Naive thymus-derived CD4-positive, alpha-beta T cell (primary cell): ENCODE measurements around the gene CFD. TPM values are rescaled to one million over a fixed set of nuclear protein-coding genes. Genes with fewer than 3 reads are reported as not detected.
"Not testable (repeated sequence)": the region's sequence is repeated elsewhere in the genome, so short reads cannot be mapped to it uniquely, and the experiment has no call there.

ENCODE experiments used
- ATAC-seq: fragments of 150-1000 bp; cut with Tn5 transposase; 2 replicates; pipeline ENCODE4 v1.10.0; 2021; ENCODE audit warnings: mild to moderate bottlenecking, moderate library complexity
- CTCF ChIA-PET: fragments of 350-600 bp; sonication (Branson Sonifier 250); formaldehyde crosslinking; loops from one replicate; lab custom pipeline; 2021; ENCODE audit warnings: antibody characterized with exemption; lab: Charles Lee
- POLR2A ChIA-PET: fragments of 350-600 bp; sonication (Branson Sonifier 250); formaldehyde crosslinking; loops from one replicate; lab custom pipeline; 2021; ENCODE audit warnings: antibody characterized with exemption, inconsistent platforms; lab: Charles Lee
- DNase-seq, 9 donors: peaks; one replicate each; pipeline versions ENCODE4 v3.0.0 to v3.0.0-alpha.2; 2020 to 2022; ENCODE audit warnings: mixed read lengths in 1 of 9
- H3K27ac ChIP-seq: one replicate; pipeline ENCODE4 v1.7.0; 2013; ENCODE audit warnings: mild to moderate bottlenecking, low read depth, low read length, moderate library complexity
- H3K27me3 ChIP-seq, 2 donors: one replicate each; pipeline ENCODE4 v1.7.0; 2013; ENCODE audit warnings: low read length in 2 of 2, mild to moderate bottlenecking in 2 of 2, moderate library complexity in 2 of 2; ENCODE audit not compliant: control insufficient read depth in 2 of 2, insufficient read depth in 2 of 2
- H3K36me3 ChIP-seq, 3 experiments: 1 replicate in 2 of 3; 2 replicates in 1 of 3; pipeline ENCODE4 v1.7.0; 2013; ENCODE audit warnings: low read length in 3 of 3, mild to moderate bottlenecking in 3 of 3, moderate library complexity in 1 of 3; ENCODE audit not compliant: insufficient read depth in 3 of 3, control insufficient read depth in 2 of 3
- H3K4me1 ChIP-seq, 2 donors: one replicate each; pipeline ENCODE4 v1.7.0; 2013; ENCODE audit warnings: low read length in 2 of 2, mild to moderate bottlenecking in 2 of 2, moderate library complexity in 1 of 2; ENCODE audit not compliant: control insufficient read depth in 2 of 2, insufficient read depth in 2 of 2
- H3K4me3 ChIP-seq: 2 replicates; pipeline ENCODE4 v1.7.0; 2013; ENCODE audit warnings: mild to moderate bottlenecking, low read length
- H3K9me3 ChIP-seq, 3 experiments: 1 replicate in 2 of 3; 2 replicates in 1 of 3; pipeline ENCODE4 v1.7.0; 2013; ENCODE audit warnings: low read length in 3 of 3; ENCODE audit not compliant: control insufficient read depth in 2 of 3
- H3K27ac Mint-ChIP-seq, 9 donors: one replicate each; pipeline ENCODE4 v1.8.0; 2020 to 2022; ENCODE audit warnings: mixed read lengths in 9 of 9, mild to moderate bottlenecking in 8 of 9, moderate library complexity in 5 of 9, inconsistent platforms in 2 of 9
- H3K27me3 Mint-ChIP-seq, 5 donors: one replicate each; pipeline ENCODE4 v1.8.0; 2021 to 2022; ENCODE audit warnings: mixed read lengths in 5 of 5, mild to moderate bottlenecking in 1 of 5
- H3K36me3 Mint-ChIP-seq, 5 donors: one replicate each; pipeline ENCODE4 v1.8.0; 2020 to 2022; ENCODE audit warnings: mixed read lengths in 5 of 5, mild to moderate bottlenecking in 3 of 5, inconsistent platforms in 1 of 5
- H3K4me1 Mint-ChIP-seq, 7 donors: one replicate each; pipeline ENCODE4 v1.8.0; 2020 to 2022; ENCODE audit warnings: mixed read lengths in 7 of 7, mild to moderate bottlenecking in 3 of 7, inconsistent platforms in 1 of 7
- H3K4me3 Mint-ChIP-seq, 10 donors: one replicate each; pipeline ENCODE4 v1.8.0; 2020 to 2022; ENCODE audit warnings: mild to moderate bottlenecking in 10 of 10, mixed read lengths in 10 of 10, moderate library complexity in 6 of 10, inconsistent platforms in 2 of 10
- H3K9me3 Mint-ChIP-seq, 11 donors: one replicate each; pipeline ENCODE4 v1.8.0; 2020 to 2022; ENCODE audit warnings: mixed read lengths in 11 of 11, mild to moderate bottlenecking in 4 of 11, inconsistent platforms in 1 of 11, moderate library complexity in 1 of 11
- intact Hi-C, 2 donors: fragments of 100-400 bp; cut with micrococcal nuclease; formaldehyde crosslinking; loops; one replicate each; pipeline ENCODE4 v1.15.1; 2023
- polyA plus RNA-seq, 2 donors: library from polyadenylated mRNA; unstranded; fragments of 300-500 nt; fragmentation: Illumina TruSeq; gene quantifications; one replicate each; pipeline ENCODE4 v1.2.3, GENCODE V29; 2021
- total RNA-seq, 6 experiments: library from RNA in 5 of 6; stranded (reverse) in 5 of 6; gene quantifications; 1 replicate in 5 of 6; 2 replicates in 1 of 6; pipeline ENCODE4 v1.2.3 and lab custom pipeline; 2021 to 2026

CFD gene
- total and polyA plus RNA-seq, 7 experiments from 2014 or later, result 1.3 to 58.0 (median 4.9) TPM

DNA sequence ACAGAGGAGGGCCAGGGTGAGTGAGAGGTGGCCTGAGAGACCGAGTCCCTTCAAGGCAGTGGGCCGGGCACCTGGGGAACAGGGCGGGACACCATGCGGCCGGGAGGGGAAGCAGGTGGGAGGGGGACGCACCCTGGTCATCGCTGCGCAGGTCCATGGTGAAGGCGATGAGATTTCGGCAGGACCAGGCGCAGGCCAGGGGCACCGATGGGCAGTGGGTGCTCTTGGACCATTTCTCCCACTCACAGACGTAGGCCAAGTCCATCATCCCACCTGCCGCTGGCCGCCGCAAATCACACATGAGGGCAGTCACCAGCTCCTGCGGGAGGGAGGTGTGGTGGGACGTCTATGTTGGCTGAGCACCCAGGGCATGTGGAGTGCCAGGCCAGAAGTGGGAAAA lies 31.4 kb downstream of the CFD start:
- POLR2A ChIA-PET, result interaction anchor here (0.9 kb wide), 1 partner anchor 17 kb away, joined by 3 read pairs; no protein-coding TSS in a partner anchor
- no peaks in the 10 kb centered on the region for H3K27me3 ChIP-seq
- Mint-ChIP-seq H3K27ac (peak overlapping the region in 7 of 9 donors; percentile 14 to 86 (median 67)), H3K9me3 (peaks cover 0 to 8% (median 0%) of the 10 kb centered on the region in 11 donors), H3K36me3 (peaks cover 0 to 5% (median 0%) of the 10 kb centered on the region in 5 donors), H3K4me1 (peaks cover 4 to 42% (median 29%) of the 10 kb centered on the region in 7 donors), H3K4me3 (peak overlapping the region; percentile 36 to 96 (median 68)), H3K27me3 (peaks cover 0 to 4% (median 0%) of the 10 kb centered on the region in 5 donors)
- peaks cover 0 to 44% (median 5%) of the 10 kb centered on the region in 3 experiments for H3K36me3 ChIP-seq
- no peak for DNase-seq
- CTCF ChIA-PET, result interaction anchor here (1.5 kb wide), 1 partner anchor 27 kb away, joined by 3 read pairs; no protein-coding TSS in a partner anchor
- intact Hi-C loops, result no loop called here
- no peak overlapping the region for H3K4me3 ChIP-seq
- H3K27ac ChIP-seq, result peak overlapping the region; percentile 18
- no peaks in the 10 kb centered on the region for H3K9me3 ChIP-seq
- H3K4me1 ChIP-seq, result peaks cover 3 to 5% of the 10 kb centered on the region in 2 donors
- no peak for ATAC-seq

GRCh38 chr19:891421-892200 lies 32.1 kb downstream of the CFD start:
- H3K9me3 ChIP-seq, DNase-seq, H3K27me3 Mint-ChIP-seq, H3K36me3 Mint-ChIP-seq, H3K9me3 Mint-ChIP-seq, ATAC-seq, H3K27me3 ChIP-seq, H3K4me1 ChIP-seq, CTCF ChIA-PET: not testable (repeated sequence)
- intact Hi-C loops, result loop anchor here (2.0 kb wide), 2 partner anchors 19 to 319 kb away; partner anchors contain the start of gene BSG (in 1 of the 2)
- peak overlapping the region; percentile 71 to 96 (median 82) for H3K4me3 Mint-ChIP-seq
- H3K4me3 ChIP-seq, result peak overlapping the region; percentile 58
- peak overlapping the region; percentile 97 for H3K27ac ChIP-seq
- peaks cover 4 to 42% (median 30%) of the 10 kb centered on the region in 7 donors for H3K4me1 Mint-ChIP-seq
- H3K27ac Mint-ChIP-seq, result peak overlapping the region in 7 of 9 donors; percentile 45 to 100 (median 86)
- peaks cover 0 to 42% (median 0%) of the 10 kb centered on the region in 3 experiments for H3K36me3 ChIP-seq
- POLR2A ChIA-PET, result interaction anchor here (2.3 kb wide), 1 partner anchor 93 kb away, joined by 8 read pairs; the partner anchor contains the start of gene WDR18

- ChIA-PET POLR2A (interaction anchor here (0.5 to 6.7 kb wide), 13 partner anchors 14 to 1366 kb away, joined by 3 to 196 read pairs (median 7); partner anchors contain the start of genes ABCA7, CIRBP, KISS1R and R3HDM4), CTCF (interaction anchor here (0.9 to 1.1 kb wide), 3 partner anchors 13 to 29 kb away, joined by 4 to 7 read pairs (median 6); no protein-coding TSS in a partner anchor)
- no peaks in the 10 kb centered on the region for H3K27me3 ChIP-seq
- H3K4me3 ChIP-seq, result peak overlapping the region; percentile 58
- Mint-ChIP-seq H3K9me3 (peaks cover 0 to 8% (median 0%) of the 10 kb centered on the region in 11 donors), H3K4me1 (peaks cover 4 to 42% (median 30%) of the 10 kb centered on the region in 7 donors), H3K36me3 (peaks cover 0 to 12% (median 4%) of the 10 kb centered on the region in 5 donors), H3K27ac (peak overlapping the region in 8 of 9 donors; percentile 65 to 100 (median 90)), H3K4me3 (peak overlapping the region; percentile 76 to 96 (median 85)), H3K27me3 (peaks cover 0 to 4% (median 0%) of the 10 kb centered on the region in 5 donors)
- intact Hi-C loops, result loop anchor here (2.0 kb wide), 2 partner anchors 20 to 320 kb away; partner anchors contain the start of gene BSG (in 1 of the 2)
- H3K9me3 ChIP-seq, result no peaks in the 10 kb centered on the region
- H3K4me1 ChIP-seq, result peaks cover 3 to 5% of the 10 kb centered on the region in 2 donors
- peak overlapping the region; percentile 97 for H3K27ac ChIP-seq
- peaks cover 0 to 42% (median 0%) of the 10 kb centered on the region in 3 experiments for H3K36me3 ChIP-seq
- no peak for DNase-seq
- ATAC-seq, result no peak
These were observed 32.9 kb downstream of the CFD start for GRCh38 chr19:892243-892893.

- no peaks in the 10 kb centered on the region for H3K9me3 ChIP-seq
- POLR2A ChIA-PET, result interaction anchor here (0.5 to 6.7 kb wide), 18 partner anchors 11 to 1365 kb away, joined by 3 to 196 read pairs (median 5); partner anchors contain the start of genes ABCA7, CIRBP, KISS1R and R3HDM4
- H3K4me1 ChIP-seq, result peaks cover 3 to 5% of the 10 kb centered on the region in 2 donors
- intact Hi-C loops, result loop anchor here (1.0 to 2.0 kb wide), 8 partner anchors 12 to 320 kb away; partner anchors contain the start of genes BSG (in 1 of the 2) and KISS1R (in 1 of the 2)
- Mint-ChIP-seq H3K9me3 (peaks cover 0 to 8% (median 0%) of the 10 kb centered on the region in 11 donors), H3K4me3 (peak within 1 kb of the TSS; percentile 90 to 96 (median 93)), H3K27ac (peak within 1 kb of the TSS; percentile 98 to 100 (median 100)), H3K36me3 (peaks cover 0 to 12% (median 5%) of the 10 kb centered on the region in 5 donors), H3K4me1 (peaks cover 4 to 42% (median 30%) of the 10 kb centered on the region in 7 donors), H3K27me3 (peaks cover 0 to 4% (median 0%) of the 10 kb centered on the region in 5 donors)
- CTCF ChIA-PET, result interaction anchor here (0.6 to 1.4 kb wide), 8 partner anchors 10 to 361 kb away, joined by 3 to 7 read pairs (median 4); no protein-coding TSS in a partner anchor
- H3K36me3 ChIP-seq, result peaks cover 0 to 41% (median 4%) of the 10 kb centered on the region in 3 experiments
- H3K4me3 ChIP-seq, result peak within 1 kb of the TSS; percentile 72
- H3K27me3 ChIP-seq, result no peaks in the 10 kb centered on the region
- H3K27ac ChIP-seq, result peak within 1 kb of the TSS; percentile 97
- DNase-seq (peak; percentile 82 to 97 (median 94)), ATAC-seq (peak; percentile 95)
These were observed 33.6 kb downstream of the CFD start, which contains the start of the genes MED16 and RNU6-9 for GRCh38 chr19:892894-893689. Gene MED16 (minus strand): TSS chr19:893187. CDS start chr19:891131, 2,056 bp downstream. Gene RNU6-9 (plus strand): TSS chr19:893484.

DNA sequence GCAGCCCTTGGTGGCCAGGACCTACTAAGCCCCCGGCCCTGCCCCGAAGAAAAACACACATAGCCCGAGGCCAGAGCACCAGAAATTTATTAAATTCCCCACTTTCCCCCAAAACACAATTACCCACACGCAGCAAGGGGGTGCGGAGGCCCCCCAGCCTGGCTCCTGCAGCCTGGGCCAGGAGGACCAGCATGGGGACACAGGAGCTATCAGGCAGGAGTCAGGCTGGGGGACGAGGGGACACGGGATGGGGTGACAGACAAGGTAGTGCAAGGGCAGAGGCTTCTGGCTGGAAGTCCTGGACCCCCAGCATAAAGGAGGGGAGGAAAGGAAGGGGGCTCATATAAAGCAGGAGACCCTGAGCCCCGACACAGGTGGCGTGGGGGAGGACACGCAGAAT lies 37.0 kb downstream of the CFD start:
- Histone ChIP-seq H3K4me1 (peaks cover 3 to 15% of the 10 kb centered on the region in 2 donors), H3K36me3 (peaks cover 0 to 47% (median 9%) of the 10 kb centered on the region in 3 experiments), H3K27me3 (no peaks in the 10 kb centered on the region), H3K4me3 (no peak overlapping the region), H3K9me3 (no peaks in the 10 kb centered on the region), H3K27ac (no peak overlapping the region)
- intact Hi-C loops, result no loop called here
- H3K9me3 Mint-ChIP-seq, result peaks cover 0 to 8% (median 0%) of the 10 kb centered on the region in 11 donors
- peak overlapping the region in 1 of 10 donors; percentile 33 for H3K4me3 Mint-ChIP-seq
- ChIA-PET POLR2A (interaction anchor here (0.7 to 6.7 kb wide), 6 partner anchors 10 to 1950 kb away, joined by 3 to 196 read pairs (median 3); partner anchors contain the start of genes KISS1R and R3HDM4), CTCF (interaction anchor here (1.0 to 1.2 kb wide), 2 partner anchors 12 kb away, joined by 3 to 4 read pairs; no protein-coding TSS in a partner anchor)
- ATAC-seq (no peak), DNase-seq (no peak)
- H3K36me3 Mint-ChIP-seq, result peaks cover 0 to 8% (median 5%) of the 10 kb centered on the region in 5 donors
- H3K27ac Mint-ChIP-seq, result peak overlapping the region in 5 of 9 donors; percentile 26 to 80 (median 38)
- peaks cover 0 to 37% (median 19%) of the 10 kb centered on the region in 7 donors for H3K4me1 Mint-ChIP-seq
- peaks cover 0 to 4% (median 0%) of the 10 kb centered on the region in 5 donors for H3K27me3 Mint-ChIP-seq
